ENCODE results near the gene RNF144A. TPM values are rescaled to one million over a fixed set of nuclear protein-coding genes. Genes with fewer than 3 reads are reported as not detected.

RNF144A gene
- total RNA-seq, 2 donors from 2014 or later = 52.7 to 109 TPM

DNA sequence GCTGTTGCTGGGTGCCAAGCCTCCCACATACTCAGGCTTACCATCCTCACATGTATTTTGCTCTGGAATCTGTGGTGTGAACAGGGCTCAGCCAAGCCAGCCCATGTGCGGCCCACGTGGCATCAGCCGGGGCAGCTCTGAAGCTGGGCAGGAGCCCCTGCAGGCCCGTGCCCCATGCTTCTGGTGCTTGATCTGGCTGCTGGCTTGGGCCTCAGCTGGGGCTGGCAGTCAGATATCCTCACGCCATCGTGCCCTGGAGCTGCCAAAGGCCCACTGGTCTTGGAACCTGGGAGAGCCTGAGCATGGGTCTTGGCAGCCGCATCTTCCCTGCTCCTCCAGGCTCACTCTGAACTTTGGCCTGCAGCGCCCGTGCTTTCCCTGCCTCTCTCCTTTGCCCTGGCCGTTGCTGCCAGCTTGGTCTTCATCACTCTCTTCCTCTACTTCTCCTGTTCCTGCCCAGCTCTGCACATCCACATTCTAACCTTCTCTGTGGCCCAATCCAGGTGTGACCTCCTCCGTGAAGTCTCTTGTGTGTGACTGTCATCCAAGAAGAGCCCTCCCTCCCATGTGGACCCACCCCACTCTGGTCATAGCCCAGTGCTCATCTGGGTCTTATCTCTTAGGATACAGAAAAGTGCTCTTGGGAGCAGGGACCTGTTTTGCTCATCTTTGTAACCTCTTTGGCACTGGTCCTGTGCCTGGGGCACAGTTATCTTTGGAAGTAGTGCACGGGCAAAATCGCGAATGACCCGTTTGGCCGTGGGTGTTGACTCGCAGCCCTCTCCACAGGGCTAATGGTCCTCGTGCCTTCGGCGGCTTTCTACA, 116.1 kb downstream of the RNF144A start:
- TF ChIP-seq, protein P1, sequence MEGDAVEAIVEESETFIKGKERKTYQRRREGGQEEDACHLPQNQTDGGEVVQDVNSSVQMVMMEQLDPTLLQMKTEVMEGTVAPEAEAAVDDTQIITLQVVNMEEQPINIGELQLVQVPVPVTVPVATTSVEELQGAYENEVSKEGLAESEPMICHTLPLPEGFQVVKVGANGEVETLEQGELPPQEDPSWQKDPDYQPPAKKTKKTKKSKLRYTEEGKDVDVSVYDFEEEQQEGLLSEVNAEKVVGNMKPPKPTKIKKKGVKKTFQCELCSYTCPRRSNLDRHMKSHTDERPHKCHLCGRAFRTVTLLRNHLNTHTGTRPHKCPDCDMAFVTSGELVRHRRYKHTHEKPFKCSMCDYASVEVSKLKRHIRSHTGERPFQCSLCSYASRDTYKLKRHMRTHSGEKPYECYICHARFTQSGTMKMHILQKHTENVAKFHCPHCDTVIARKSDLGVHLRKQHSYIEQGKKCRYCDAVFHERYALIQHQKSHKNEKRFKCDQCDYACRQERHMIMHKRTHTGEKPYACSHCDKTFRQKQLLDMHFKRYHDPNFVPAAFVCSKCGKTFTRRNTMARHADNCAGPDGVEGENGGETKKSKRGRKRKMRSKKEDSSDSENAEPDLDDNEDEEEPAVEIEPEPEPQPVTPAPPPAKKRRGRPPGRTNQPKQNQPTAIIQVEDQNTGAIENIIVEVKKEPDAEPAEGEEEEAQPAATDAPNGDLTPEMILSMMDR (IDR thresholded peaks at IDR 0.05) = no peak
- WGBS, 2 donors = 64% methylated on average over 16 to 20 of the region's 20 CpGs
- peak overlapping the region; percentile 74 to 87 (median 82) for H3K27ac ChIP-seq
- intact Hi-C loops (cut with DNase I) = no loop called here
- H3K4me3 ChIP-seq = no peak overlapping the region
- no peaks in the 10 kb centered on the region for H3K36me3 ChIP-seq (replicated peaks in 1 of 2; ENCODE audit: insufficient read depth in 1 of 2, low read depth in 2 of 2)
- no peaks in the 10 kb centered on the region for H3K9me3 ChIP-seq
- H3K27me3 ChIP-seq = no peaks in the 10 kb centered on the region
- no peak for ATAC-seq
- DNase-seq = peak in 1 of 4 donors; percentile 44
- peaks cover 80% of the 10 kb centered on the region for H3K4me1 ChIP-seq

DNA sequence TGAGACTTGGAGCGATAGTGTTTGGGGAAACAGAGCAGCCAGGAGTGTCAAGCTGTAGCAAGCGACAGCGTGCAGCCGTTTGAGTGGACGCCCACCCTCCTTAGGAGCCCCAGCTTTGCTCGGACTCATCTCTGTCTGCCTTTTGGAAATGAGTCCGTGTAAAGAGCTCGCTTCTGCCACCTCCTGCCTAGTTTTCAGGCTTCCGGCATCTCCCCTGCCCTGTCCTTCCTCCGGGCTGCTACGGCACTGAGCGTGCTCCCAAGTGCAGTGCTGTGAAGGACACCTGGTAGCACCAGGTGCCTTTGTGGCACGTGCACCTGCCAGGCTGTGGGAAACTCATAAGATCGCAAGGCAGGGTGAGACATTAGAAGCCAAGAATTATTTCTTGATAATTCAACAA, 117.1 kb downstream of the RNF144A start:
- ATAC-seq (peak; percentile 52), DNase-seq (peak; percentile 81 to 93 (median 90))
- intact Hi-C loops (cut with DNase I) = no loop called here

DNA sequence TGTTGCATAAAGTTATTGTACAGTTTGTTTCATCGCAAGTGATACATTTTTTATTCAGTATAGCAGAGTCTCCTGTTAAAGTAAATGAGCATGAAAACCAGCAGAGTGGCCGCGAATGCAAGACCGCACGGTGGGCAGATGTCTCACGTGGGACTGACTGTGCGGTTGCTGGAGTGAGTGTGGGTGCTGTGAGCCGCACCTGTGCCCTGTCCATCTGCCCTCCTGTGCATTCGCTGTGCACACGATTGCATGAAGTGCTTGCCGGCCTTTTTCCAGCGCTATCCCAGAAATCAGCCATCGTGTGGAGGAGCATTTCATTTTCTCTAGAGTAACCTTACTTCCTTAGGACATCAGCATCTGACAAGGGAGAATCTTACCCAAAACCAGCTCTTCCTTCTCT, 118.7 kb downstream of the RNF144A start:
- Histone ChIP-seq H3K9me3 (no peaks in the 10 kb centered on the region), H3K27ac (peak overlapping the region in 3 of 4 donors; percentile 82 to 87 (median 83)), H3K4me3 (no peak overlapping the region), H3K27me3 (no peaks in the 10 kb centered on the region), H3K4me1 (peaks cover 63% of the 10 kb centered on the region), H3K36me3 (replicated peaks in 1 of 2; ENCODE audit: insufficient read depth in 1 of 2, low read depth in 2 of 2) (peaks cover 0 to 4% of the 10 kb centered on the region in 2 donors)
- TF ChIP-seq, protein P1 (IDR thresholded peaks at IDR 0.05) = no peak
- TF ChIP-seq POLR2A (IDR thresholded peaks at IDR 0.05) = no peak
- DNase-seq (no peak), ATAC-seq (no peak)
- WGBS, 2 donors = 94 to 95% methylated on average over 13 of the region's 13 CpGs
- intact Hi-C loops (cut with DNase I) = loop anchor here (5.0 kb wide), 1 partner anchor 134 kb away; no protein-coding TSS in a partner anchor

More for the DNA sequence above, 117.1 kb downstream of the RNF144A start:
- Histone ChIP-seq H3K4me1 (peaks cover 75% of the 10 kb centered on the region), H3K9me3 (no peaks in the 10 kb centered on the region), H3K36me3 (replicated peaks in 1 of 2; ENCODE audit: insufficient read depth in 1 of 2, low read depth in 2 of 2) (no peaks in the 10 kb centered on the region), H3K27me3 (no peaks in the 10 kb centered on the region), H3K4me3 (no peak overlapping the region), H3K27ac (peak overlapping the region; percentile 74 to 87 (median 82))
- peak in 2 of 3 donors; percentile 43 to 64 for TF ChIP-seq POLR2A (IDR thresholded peaks at IDR 0.05)
- TF ChIP-seq, protein P1 (IDR thresholded peaks at IDR 0.05) = peak in 5 of 7 experiments; percentile 6 to 48 (median 45)
- 27 to 48% methylated on average over 14 of the region's 14 CpGs for WGBS, 2 donors

DNA sequence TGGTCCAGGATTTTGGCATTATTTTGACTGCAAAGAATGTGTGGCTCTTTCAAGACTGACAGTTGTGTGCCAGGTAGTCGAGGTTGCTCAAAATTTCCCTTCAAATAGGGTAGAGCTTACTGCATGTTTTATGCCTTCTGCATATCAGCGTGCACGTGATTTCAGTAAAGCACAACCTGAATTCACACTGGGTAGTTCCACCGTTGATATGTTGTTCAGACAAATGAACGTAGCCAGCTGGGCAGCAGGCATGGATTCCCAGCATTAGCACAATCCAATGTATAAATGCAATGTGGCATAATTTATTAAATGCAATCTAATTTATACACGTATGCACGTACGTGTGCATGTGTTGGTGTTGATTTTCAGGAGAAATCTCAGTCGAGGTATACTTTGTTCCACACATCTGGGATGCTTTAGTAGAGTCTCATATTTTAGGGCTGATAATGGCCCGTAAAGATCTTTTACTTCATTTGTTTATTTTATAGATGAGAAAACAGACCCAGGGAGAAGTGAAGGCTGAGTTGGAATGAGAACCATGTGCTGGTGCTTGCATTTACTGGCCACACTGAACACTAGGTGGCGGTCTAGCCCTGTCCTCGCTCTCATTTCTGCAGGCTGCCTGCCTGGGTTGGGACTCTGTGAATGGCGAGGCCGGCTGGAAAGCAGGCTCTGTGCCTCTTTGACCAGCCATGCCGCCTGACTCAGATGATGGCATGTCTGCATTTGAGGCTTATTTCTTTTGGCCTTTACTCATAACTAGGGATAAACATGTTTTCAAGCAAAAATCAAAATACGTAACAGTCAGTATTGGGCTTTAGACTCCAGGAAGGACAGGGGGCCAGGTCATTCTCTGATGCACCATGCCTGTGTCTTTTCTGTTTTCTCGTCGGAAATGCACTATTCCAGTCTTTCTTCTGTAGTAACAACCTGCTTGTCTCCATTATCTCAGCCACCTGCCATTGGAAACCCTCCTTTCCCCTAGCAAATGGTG, 120.4 kb downstream of the RNF144A start:
- Histone ChIP-seq H3K36me3 (replicated peaks in 1 of 2; ENCODE audit: insufficient read depth in 1 of 2, low read depth in 2 of 2) (peaks cover 0 to 6% of the 10 kb centered on the region in 2 donors), H3K9me3 (no peaks in the 10 kb centered on the region), H3K4me3 (no peak overlapping the region), H3K4me1 (peaks cover 48% of the 10 kb centered on the region), H3K27ac (peak overlapping the region; percentile 56 to 87 (median 74)), H3K27me3 (no peaks in the 10 kb centered on the region)
- intact Hi-C loops (cut with DNase I) = loop anchor here (5.0 kb wide), 1 partner anchor 135 kb away; no protein-coding TSS in a partner anchor
- ATAC-seq = peak; percentile 77
- DNase-seq = peak; percentile 77 to 83 (median 80)
- TF ChIP-seq, protein P1 (IDR thresholded peaks at IDR 0.05) = peak; percentile 53 to 79 (median 74)
- peak in 1 of 3 donors; percentile 7 for TF ChIP-seq POLR2A (IDR thresholded peaks at IDR 0.05)
- 38 to 50% methylated on average over 18 of the region's 18 CpGs for whole genome bisulfite sequencing, 2 donors

All from body of pancreas (tissue), 4 donors.